ACC112 (cell line): ENCODE measurements around the gene SPIRE1.
"Not testable (repeated sequence)": the region's sequence is repeated elsewhere in the genome, so short reads cannot be mapped to it uniquely, and the experiment has no call there.

Experiments
- H2AFZ ChIP-seq: fragments of 200-600 bp; sonication (generic); one replicate; pipeline ENCODE4 v1.6.0; 2017; ENCODE audit warnings: antibody characterized with exemption, low read length; ENCODE audit not compliant: unreplicated experiment
- H3K27ac ChIP-seq: fragments of 200-600 bp; sonication (generic); 2 replicates; pipeline ENCODE4 v1.5.1; 2014; ENCODE audit warnings: low read depth, mild to moderate bottlenecking, antibody characterized with exemption, low read length, moderate library complexity
- H3K27me3 ChIP-seq: fragments of 200-600 bp; sonication (generic); 2 replicates; pipeline ENCODE4 v1.6.1; 2014; ENCODE audit warnings: mild to moderate bottlenecking, antibody characterized with exemption, low read length, moderate library complexity, mixed read lengths; ENCODE audit not compliant: insufficient read depth
- H3K36me3 ChIP-seq: fragments of 200-600 bp; sonication (generic); 2 replicates; pipeline ENCODE4 v1.6.1; 2016; ENCODE audit warnings: mild to moderate bottlenecking, antibody characterized with exemption, low read length, moderate library complexity, mixed read lengths; ENCODE audit not compliant: insufficient read depth
- H3K4me1 ChIP-seq: fragments of 200-600 bp; sonication (generic); one replicate; pipeline ENCODE4 v1.6.1; 2016; ENCODE audit warnings: low read length, mixed read lengths; ENCODE audit not compliant: insufficient read depth, unreplicated experiment, control insufficient read depth
- H3K4me3 ChIP-seq: fragments of 200-600 bp; sonication (generic); 2 replicates; pipeline ENCODE4 v1.5.1; 2014; ENCODE audit warnings: mild to moderate bottlenecking, low read depth, low read length
- H3K79me2 ChIP-seq: fragments of 200-600 bp; sonication (generic); one replicate; pipeline ENCODE4 v1.6.0; 2016; ENCODE audit warnings: low read length; ENCODE audit not compliant: control insufficient read depth, unreplicated experiment, insufficient read depth

SPIRE1 gene

GRCh38 chr18:12577848-12578247, 80.1 kb downstream of the SPIRE1 start:
- Histone ChIP-seq H3K27me3 (no peaks in the 10 kb centered on the region), H2AFZ (no peak overlapping the region), H3K4me3 (no peak overlapping the region), H3K36me3 (peaks cover 6% of the 10 kb centered on the region), H3K27ac (no peak overlapping the region), H3K79me2 (peaks cover 19% of the 10 kb centered on the region), H3K4me1 (no peaks in the 10 kb centered on the region)

GRCh38 chr18:12574494-12575185, 83.3 kb downstream of the SPIRE1 start:
- Histone ChIP-seq H3K36me3 (peaks cover 6% of the 10 kb centered on the region), H3K27ac (peak overlapping the region; percentile 17; the same call in 1 of the 2 replicates), H3K4me1 (no peaks in the 10 kb centered on the region), H3K27me3 (no peaks in the 10 kb centered on the region), H2AFZ (no peak overlapping the region), H3K4me3 (no peak overlapping the region), H3K79me2 (peaks cover 29% of the 10 kb centered on the region)

- Histone ChIP-seq H3K27me3 (no peaks in the 10 kb centered on the region), H3K36me3 (no peaks in the 10 kb centered on the region), H2AFZ (no peak overlapping the region), H3K27ac (no peak overlapping the region), H3K4me1 (peaks cover 4% of the 10 kb centered on the region), H3K79me2 (peaks cover 35% of the 10 kb centered on the region), H3K4me3 (no peak overlapping the region)
Observed at GRCh38 chr18:12571630-12572029, 86.3 kb downstream of the SPIRE1 start.

GRCh38 chr18:12569791-12570190, 88.1 kb downstream of the SPIRE1 start:
- H3K27ac ChIP-seq: no peak overlapping the region
- peaks cover 4% of the 10 kb centered on the region for H3K4me1 ChIP-seq
- H3K36me3 ChIP-seq: no peaks in the 10 kb centered on the region
- no peaks in the 10 kb centered on the region for H3K27me3 ChIP-seq
- H3K4me3 ChIP-seq: no peak overlapping the region
- peaks cover 35% of the 10 kb centered on the region for H3K79me2 ChIP-seq
- H2AFZ ChIP-seq: no peak overlapping the region

- no peaks in the 10 kb centered on the region for H3K36me3 ChIP-seq
- no peak overlapping the region for H2AFZ ChIP-seq
- peaks cover 4% of the 10 kb centered on the region for H3K4me1 ChIP-seq
- peaks cover 36% of the 10 kb centered on the region for H3K79me2 ChIP-seq
- H3K27me3 ChIP-seq: no peaks in the 10 kb centered on the region
- H3K4me3 ChIP-seq: no peak overlapping the region
- H3K27ac ChIP-seq: no peak overlapping the region
Observed at GRCh38 chr18:12567849-12568248, 90.1 kb downstream of the SPIRE1 start.

GRCh38 chr18:12564861-12565260, 93.0 kb downstream of the SPIRE1 start:
- Histone ChIP-seq H2AFZ (no peak overlapping the region), H3K36me3 (no peaks in the 10 kb centered on the region), H3K4me1 (peaks cover 4% of the 10 kb centered on the region), H3K27ac (no peak overlapping the region), H3K4me3 (no peak overlapping the region), H3K79me2 (peaks cover 27% of the 10 kb centered on the region), H3K27me3 (no peaks in the 10 kb centered on the region)

GRCh38 chr18:12564378-12564777, 93.5 kb downstream of the SPIRE1 start:
- H3K27ac ChIP-seq: no peak overlapping the region
- H3K4me3 ChIP-seq: no peak overlapping the region
- H3K4me1 ChIP-seq: peaks cover 2% of the 10 kb centered on the region
- H3K79me2 ChIP-seq: peaks cover 26% of the 10 kb centered on the region
- no peaks in the 10 kb centered on the region for H3K36me3 ChIP-seq
- no peak overlapping the region for H2AFZ ChIP-seq
- no peaks in the 10 kb centered on the region for H3K27me3 ChIP-seq

- H3K27me3 ChIP-seq, H3K27ac ChIP-seq, H3K36me3 ChIP-seq, H3K4me1 ChIP-seq, H3K4me3 ChIP-seq, H2AFZ ChIP-seq: not testable (repeated sequence)
- peaks cover 19% of the 10 kb centered on the region for H3K79me2 ChIP-seq
Observed at GRCh38 chr18:12560600-12560999, 97.3 kb downstream of the SPIRE1 start.

GRCh38 chr18:12559319-12559718, 98.6 kb downstream of the SPIRE1 start:
- peaks cover 25% of the 10 kb centered on the region for H3K79me2 ChIP-seq
- no peaks in the 10 kb centered on the region for H3K27me3 ChIP-seq
- H3K4me3 ChIP-seq: no peak overlapping the region
- no peaks in the 10 kb centered on the region for H3K36me3 ChIP-seq
- H3K27ac ChIP-seq: no peak overlapping the region
- H3K4me1 ChIP-seq: no peaks in the 10 kb centered on the region
- H2AFZ ChIP-seq: no peak overlapping the region

GRCh38 chr18:12556946-12557806, 100.7 kb downstream of the SPIRE1 start:
- no peaks in the 10 kb centered on the region for H3K36me3 ChIP-seq
- H3K27me3 ChIP-seq: no peaks in the 10 kb centered on the region
- peaks cover 30% of the 10 kb centered on the region for H3K79me2 ChIP-seq
- H3K4me1 ChIP-seq: peaks cover 3% of the 10 kb centered on the region
- no peak overlapping the region for H3K27ac ChIP-seq
- H3K4me3 ChIP-seq: no peak overlapping the region
- no peak overlapping the region for H2AFZ ChIP-seq
